Transverse colon (tissue), 4 donors: ENCODE results near the gene PEX10.

ENCODE experiments used
- POLR2A ChIP-seq: fragments of 450-650 bp; IDR thresholded peaks from one replicate; pipeline ENCODE4 v1.6.1; 2016; ENCODE audit warnings: antibody characterized with exemption, mild to moderate bottlenecking, moderate library complexity
- POLR2AphosphoS5 ChIP-seq, 3 donors: sonication (generic); formaldehyde crosslinking; IDR thresholded peaks; one replicate each; pipeline ENCODE4 v1.6.1; 2016; ENCODE audit warnings: antibody characterized with exemption in 3 of 3
- TF ChIP-seq, protein P1 (sequence below), 5 experiments: fragments of 200-600 bp in 3 of 5; fragments of 450-650 bp in 2 of 5; sonication (generic) in 3 of 5; IDR thresholded peaks; 1 replicate in 2 of 5; 2 replicates in 3 of 5; pipeline ENCODE4 v1.5.1; 2016 to 2017; ENCODE audit warnings: antibody characterized with exemption in 5 of 5, inconsistent platforms in 3 of 5, mild to moderate bottlenecking in 2 of 5, moderate library complexity in 1 of 5

DNA sequence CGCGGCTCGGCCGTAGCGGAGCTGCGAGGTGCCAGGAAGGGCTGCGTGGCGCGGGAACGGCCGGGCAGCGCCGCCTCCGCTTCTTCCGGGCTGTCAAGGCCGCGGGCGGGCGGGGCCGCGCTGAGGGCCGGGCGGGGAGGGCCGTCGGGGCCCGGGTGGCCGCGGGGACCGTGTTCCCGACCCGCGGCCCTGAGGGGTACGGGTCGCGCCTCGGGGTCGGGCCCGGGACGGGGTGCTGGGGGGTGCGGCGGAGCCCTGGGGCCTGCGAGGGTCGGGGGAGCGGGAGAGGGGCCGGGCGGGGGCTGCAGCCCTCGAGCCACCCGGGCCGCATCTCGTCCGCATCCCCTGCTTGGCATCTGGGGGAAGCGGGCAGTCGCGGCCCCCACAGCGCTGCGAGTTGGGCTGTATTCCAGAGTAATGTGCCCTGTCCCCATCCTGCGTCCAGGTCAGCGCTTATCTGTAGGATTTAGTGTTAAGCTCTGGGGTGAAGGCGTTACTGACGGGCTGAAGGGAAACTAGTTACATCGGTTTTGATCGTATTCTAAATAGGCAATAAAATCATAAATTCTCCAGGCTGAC lies 20.3 kb downstream of the PEX10 start:
- TF ChIP-seq POLR2A (no peak), POLR2AphosphoS5 (IDR thresholded peaks at IDR 0.05) (no peak)
- TF ChIP-seq, protein P1, sequence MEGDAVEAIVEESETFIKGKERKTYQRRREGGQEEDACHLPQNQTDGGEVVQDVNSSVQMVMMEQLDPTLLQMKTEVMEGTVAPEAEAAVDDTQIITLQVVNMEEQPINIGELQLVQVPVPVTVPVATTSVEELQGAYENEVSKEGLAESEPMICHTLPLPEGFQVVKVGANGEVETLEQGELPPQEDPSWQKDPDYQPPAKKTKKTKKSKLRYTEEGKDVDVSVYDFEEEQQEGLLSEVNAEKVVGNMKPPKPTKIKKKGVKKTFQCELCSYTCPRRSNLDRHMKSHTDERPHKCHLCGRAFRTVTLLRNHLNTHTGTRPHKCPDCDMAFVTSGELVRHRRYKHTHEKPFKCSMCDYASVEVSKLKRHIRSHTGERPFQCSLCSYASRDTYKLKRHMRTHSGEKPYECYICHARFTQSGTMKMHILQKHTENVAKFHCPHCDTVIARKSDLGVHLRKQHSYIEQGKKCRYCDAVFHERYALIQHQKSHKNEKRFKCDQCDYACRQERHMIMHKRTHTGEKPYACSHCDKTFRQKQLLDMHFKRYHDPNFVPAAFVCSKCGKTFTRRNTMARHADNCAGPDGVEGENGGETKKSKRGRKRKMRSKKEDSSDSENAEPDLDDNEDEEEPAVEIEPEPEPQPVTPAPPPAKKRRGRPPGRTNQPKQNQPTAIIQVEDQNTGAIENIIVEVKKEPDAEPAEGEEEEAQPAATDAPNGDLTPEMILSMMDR (IDR thresholded peaks at IDR 0.05) = no peak
